Hematopoietic multipotent progenitor cell treated with erythropoietin and hydrocortisone succinate and interleukin-3 and kit ligand, for 4 days (in vitro differentiated cells): Measurements from ENCODE around the gene ME3.

ENCODE experiments used
- DNase-seq: peaks from one replicate; pipeline ENCODE4 v3.0.0-alpha.2; 2015

ME3 gene

GRCh38 chr11:86672007-86672621 is at the start of gene ME3:
ME3 (minus strand) TSS chr11:86672616.
- DNase-seq, result peak; percentile 81

- DNase-seq, result no peak
These were observed 49.6 kb upstream of the ME3 start for GRCh38 chr11:86722006-86722405.

- no peak for DNase-seq
These were observed 48.1 kb upstream of the ME3 start for GRCh38 chr11:86720546-86720945.

DNA sequence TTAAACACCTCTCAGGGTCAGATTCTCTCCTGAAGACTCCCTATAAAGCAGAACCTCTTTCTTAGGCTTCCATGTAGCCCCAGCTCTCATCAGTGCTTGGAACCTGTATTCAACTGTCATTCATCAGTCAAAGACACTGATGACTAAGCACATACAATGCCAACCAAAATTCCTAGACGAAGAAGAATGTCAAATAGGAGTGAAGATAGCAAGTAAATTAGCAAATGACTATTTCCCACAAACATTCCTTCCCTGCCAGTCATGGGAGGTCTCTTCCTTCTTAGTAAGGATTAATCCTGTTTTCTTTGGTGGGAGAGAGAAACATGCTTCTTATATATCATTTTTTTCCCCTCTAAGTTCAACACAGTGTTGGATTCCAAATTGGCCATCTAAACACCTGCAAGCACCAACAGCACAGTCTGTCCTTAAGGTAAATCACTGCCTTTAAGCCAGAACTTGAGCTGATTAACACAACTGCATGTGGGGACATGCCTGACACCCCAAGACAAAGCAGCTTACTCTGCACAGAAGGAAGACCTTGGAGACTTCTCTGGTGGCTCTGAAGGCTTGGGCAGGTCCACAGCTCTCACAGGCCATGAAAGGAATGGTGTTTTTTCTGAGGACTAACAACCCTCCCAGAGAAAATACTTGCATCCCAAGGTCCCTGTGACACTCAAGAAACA is 47.5 kb upstream of the ME3 start:
- DNase-seq, result no peak

DNA sequence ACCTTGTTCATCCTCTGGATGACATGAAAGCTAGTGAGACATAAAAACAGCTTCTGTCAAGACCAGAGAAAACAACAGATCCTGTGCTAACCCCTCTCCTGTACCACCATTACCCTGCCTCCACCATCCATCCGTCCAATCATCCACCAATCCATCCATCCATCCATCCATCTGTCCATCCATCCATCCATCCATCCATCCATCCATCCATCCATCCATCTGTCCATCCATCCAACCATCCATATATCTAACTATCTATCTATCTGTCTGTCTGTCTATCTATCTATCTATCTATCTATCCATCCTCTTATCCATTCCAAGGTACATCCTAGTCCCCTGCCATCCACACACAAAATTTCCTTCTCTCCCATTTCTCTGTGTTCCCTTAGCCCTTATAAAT is 46.6 kb upstream of the ME3 start:
- DNase-seq, result no peak

DNA sequence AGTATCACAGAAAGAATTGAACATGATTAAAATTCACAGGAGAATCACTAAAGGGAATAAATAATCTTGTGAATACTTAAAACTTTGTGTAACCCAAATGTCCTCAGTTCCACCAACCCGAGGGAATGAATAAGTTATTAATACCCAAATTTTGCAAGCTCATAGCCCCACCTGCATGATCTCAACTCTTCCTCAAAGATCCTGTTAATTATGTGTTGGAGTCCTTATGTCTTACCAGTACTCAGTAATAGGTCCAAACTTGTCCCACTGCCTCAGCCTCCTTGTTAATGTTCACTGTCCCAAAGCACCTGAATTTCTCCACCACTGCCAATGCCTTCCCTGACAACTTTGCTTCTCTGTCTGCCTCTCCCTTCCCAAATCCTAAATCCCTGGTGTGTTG is 46.1 kb upstream of the ME3 start:
- no peak for DNase-seq

DNA sequence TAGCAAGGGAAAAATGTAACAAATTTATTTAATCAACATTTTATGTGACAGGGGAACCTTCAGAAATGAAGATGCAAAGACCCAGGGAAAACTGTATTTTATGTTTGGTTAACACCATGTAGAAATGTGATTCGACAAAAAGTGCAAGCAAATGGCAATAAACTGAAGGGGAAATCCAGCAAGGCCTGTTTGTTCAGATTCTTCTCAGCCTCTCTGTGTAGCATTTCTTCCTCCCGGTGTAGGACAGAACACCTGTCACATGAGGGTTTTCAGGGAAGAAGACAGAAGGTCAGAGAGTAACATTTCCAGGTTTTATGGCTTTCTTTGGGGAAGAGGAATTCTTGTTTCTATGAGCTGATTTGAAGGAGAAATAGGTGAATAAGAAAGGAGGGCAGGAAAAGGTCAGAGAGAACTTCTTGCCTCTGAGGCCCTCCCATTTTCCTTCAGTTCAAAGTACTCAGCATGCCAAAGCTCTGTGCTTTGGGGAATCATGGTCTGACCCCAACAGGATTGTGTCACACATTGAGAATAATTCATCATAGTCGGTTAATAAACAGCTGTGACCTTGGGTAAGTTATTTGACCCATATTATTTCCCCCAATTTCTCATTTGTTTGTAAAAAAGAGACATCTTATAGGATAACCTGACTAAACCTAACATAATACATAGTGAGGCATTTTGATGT is 45.5 kb upstream of the ME3 start:
- no peak for DNase-seq

DNA sequence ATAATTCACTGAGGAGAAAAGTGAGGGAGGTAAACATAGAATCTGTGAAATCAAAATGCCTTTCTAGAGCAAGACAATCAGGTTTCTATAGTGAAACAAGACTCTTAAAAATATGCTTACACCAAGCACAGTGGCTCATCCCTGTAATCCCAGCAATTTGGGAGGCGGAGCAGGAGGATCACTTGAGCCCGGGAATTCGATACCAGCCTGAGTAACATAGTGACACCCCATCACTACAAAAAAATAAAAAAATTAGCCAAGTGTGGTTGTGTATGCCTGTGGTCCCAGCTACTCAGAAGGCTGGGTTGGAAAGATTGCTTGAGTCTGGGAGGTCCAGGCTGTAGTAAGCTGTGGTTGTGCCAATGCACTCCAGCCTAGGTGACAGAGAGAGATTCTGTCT is 43.2 kb upstream of the ME3 start:
- peak; percentile 53 for DNase-seq

DNA sequence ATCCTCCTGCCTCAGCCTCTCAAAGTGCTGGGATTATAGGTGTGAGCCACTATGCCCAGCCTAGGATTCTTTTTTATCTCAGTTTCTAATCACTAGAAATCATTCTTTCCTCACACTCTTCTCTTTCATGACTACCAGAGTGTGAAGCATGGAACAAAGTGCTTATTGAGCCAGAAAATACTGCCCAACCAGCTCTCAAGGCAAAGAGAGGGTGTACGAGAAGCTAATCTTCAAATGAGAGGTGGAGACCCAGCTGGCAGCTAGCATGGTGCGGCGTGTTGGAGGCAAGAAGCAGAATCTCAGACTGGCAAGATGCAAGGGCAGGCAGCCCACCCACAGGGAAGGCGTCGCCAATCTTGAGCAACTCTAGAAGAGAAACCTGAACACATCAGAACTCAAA is 41.1 kb upstream of the ME3 start:
- DNase-seq, result no peak

GRCh38 chr11:86710936-86711335 is 38.5 kb upstream of the ME3 start:
- no peak for DNase-seq

DNA sequence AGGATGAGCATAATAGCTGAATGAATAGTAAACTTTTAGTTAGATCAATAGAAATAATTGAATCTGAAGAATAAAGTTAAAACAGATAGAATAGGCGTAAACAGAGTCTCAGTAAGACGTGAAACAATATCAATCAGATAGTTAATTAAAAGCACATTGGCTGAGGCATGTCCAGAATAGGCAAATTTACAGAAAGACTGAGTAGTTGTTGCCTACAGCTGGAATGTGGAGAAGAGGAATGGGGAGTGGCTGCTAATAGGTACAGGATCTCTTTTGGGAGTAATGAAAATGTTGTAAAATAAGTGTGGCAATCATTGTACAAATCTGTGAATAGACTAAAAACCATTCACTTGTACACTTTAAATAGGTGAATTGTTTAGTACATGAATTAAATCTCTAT is 36.3 kb upstream of the ME3 start:
- no peak for DNase-seq

DNA sequence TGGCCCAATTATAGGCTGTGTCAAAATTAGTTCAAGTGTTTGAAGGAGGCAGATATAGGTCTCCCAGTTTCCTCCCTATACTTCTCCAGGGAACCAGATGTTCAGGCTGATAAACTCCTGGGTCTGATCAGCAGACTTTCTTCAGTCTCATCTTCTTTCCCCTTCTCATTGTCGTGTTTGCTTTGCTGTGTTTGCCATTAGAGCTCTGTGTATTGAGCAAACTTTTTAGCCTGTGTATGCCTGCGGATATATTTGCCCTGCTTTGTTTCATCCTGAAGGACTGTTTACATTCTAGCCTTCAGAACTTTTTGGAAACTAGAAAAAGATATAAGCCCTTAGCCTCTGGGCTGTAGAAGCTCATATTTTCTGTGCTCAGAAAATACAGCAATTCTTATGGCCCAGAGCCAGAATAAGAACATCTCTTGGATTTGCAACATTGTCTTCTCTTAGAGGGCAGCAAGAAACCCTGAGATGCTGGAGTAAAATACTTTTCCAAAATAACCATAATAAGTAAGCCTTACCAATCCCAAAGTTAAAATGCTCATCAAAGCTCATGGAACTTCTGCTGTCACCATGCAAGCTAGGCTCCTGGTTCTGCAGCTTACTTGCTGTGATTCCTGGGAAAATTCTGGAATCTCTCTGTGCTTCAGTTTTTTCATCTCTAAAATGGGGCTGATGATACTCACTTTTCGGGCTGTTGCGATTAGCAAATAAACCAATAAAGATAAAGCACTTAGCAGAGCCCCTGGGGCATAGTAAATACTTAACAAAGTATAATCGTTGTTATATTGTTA is 34.1 kb upstream of the ME3 start:
- DNase-seq, result peak; percentile 55

GRCh38 chr11:86704710-86705109 is 32.3 kb upstream of the ME3 start:
- no peak for DNase-seq

GRCh38 chr11:86703987-86704386 is 31.6 kb upstream of the ME3 start:
- peak; percentile 55 for DNase-seq

DNA sequence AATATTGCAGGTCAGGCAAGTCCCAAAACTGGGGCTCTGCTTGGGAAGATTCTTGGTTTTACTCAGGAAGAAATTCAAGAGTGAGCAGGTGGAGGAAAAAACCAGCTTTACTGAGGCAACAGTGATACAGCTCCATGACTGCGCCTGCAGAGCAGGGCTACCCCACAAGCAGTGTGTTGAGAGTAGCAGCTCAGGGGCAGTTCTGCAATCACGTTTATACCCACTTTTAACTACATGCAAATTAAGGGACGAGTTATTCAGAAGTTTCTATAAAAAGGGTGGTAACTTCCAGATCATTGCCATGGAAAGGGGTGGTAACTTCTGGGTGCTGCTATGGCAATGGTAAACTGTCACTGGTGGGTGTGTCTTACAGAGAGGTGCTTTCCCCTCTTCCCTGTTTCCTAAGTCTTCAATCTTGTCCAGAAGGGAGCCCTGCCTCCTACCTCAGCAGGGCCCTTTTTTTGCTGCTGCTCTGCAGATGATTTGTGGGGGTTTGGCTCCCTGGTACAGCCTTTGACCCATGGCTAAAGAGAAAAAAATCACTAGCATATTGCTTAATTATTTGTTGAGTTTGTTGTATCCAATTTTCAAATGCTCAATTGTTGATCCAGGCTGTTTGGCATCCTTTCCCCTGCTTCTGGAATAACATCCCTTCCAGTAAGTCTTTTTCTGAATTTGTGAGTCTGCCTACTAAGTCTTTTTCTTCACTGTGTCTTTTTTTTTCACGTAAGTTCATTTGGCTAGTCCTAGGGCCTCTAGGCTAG is 30.0 kb upstream of the ME3 start:
- no peak for DNase-seq

- DNase-seq, result no peak
These were observed 26.8 kb upstream of the ME3 start for GRCh38 chr11:86699040-86699791.

- DNase-seq, result no peak
These were observed 26.2 kb upstream of the ME3 start for GRCh38 chr11:86698639-86699038.

GRCh38 chr11:86696451-86696850 is 24.0 kb upstream of the ME3 start:
- DNase-seq, result no peak

DNA sequence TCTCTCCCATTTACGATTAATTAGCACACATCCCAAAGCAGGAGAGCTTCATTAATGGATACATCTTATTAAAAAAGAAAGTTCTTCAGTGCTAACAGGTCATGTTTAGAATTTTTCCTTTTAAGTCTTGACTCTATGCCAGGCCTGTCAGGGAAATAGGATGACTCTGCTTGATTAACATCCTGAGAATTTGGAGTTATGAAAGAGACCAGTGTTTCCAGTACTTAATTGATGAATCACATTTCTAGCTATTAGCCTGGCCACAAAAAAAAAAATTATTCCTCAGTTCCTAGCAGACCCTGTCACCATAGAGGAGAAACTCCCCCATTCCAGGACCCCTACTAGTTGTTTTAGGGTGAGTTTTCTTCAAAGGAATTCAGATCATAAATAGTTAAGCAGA is 23.6 kb upstream of the ME3 start:
- DNase-seq, result no peak

DNA sequence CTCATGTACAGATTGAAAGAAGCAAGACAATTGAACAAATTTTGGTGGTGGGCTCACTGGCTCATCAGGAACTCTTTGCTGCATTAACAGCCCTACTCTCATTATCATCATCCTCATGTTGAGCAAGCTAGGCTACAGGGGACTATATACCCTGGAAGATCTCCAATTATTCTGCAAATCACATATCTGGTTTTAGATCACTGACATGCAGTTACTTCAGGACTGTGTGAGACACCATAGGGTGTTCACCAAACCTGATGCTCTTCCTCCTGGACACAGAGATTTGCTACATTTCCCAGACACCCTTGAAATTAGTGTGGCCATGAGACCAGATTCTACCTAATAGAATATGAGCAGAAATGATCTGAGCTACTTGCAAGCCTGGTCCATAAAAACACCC is 23.0 kb upstream of the ME3 start:
- no peak for DNase-seq

GRCh38 chr11:86693518-86693917 is 21.1 kb upstream of the ME3 start:
- DNase-seq, result no peak

DNA sequence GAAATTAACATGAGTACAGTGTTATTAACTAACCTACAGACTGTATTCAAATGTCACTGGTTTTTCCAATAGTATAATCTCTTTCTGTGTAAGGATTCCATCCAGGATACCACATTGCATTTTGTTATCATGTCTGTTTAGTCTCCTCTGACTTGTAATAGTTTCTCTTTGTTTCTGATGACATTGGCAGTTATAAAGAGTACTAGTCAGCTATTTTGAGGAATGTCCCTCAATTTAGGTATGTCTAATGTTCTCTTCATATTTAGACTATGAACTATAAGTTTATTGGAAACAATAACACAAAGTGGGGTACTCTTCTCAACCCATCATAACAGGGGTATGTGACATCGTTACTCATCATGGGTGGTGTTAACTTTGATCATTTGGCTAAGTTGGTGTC is 20.3 kb upstream of the ME3 start:
- no peak for DNase-seq
